ENCODE measurements around the gene ABCA13. TPM values are rescaled to one million over a fixed set of nuclear protein-coding genes. Genes with fewer than 3 reads are reported as not detected.
A peak's percentile ranks its signal among the peaks of the same experiment; 100 is the strongest.

ABCA13 gene
- total and polyA plus RNA-seq, 3 experiments from 2014 or later: not detected

GRCh38 chr7:48446721-48447120 lies 275.5 kb downstream of the ABCA13 start:
- Histone ChIP-seq H3K36me3 (ENCODE audit: insufficient read depth, low read length) (no peaks in the 10 kb centered on the region), H3K4me1 (ENCODE audit: insufficient read depth, low read length) (no peaks in the 10 kb centered on the region), H3K27ac (ENCODE audit: low read depth, low read length) (no peak overlapping the region), H3K27me3 (ENCODE audit: insufficient read depth, low read length, poor library complexity, severe bottlenecking) (no peaks in the 10 kb centered on the region), H3K4me3 (ENCODE audit: low read length) (no peak overlapping the region), H3K9me3 (ENCODE audit: low read length) (no peaks in the 10 kb centered on the region)
- H3K4me3 Mint-ChIP-seq: no peak overlapping the region
- peaks cover 0 to 4% (median 0%) of the 10 kb centered on the region in 3 donors for H3K4me1 Mint-ChIP-seq
- H3K36me3 Mint-ChIP-seq: no peaks in the 10 kb centered on the region
- POLR2A ChIA-PET: no interaction called here
- H3K27ac Mint-ChIP-seq: no peak overlapping the region
- no peaks in the 10 kb centered on the region for H3K27me3 Mint-ChIP-seq
- peaks cover 9 to 23% (median 11%) of the 10 kb centered on the region in 5 donors for H3K9me3 Mint-ChIP-seq
- no peak for DNase-seq
- CTCF ChIA-PET: no interaction called here

- POLR2A ChIA-PET: no interaction called here
- CTCF ChIA-PET: no interaction called here
- no peaks in the 10 kb centered on the region for H3K4me1 Mint-ChIP-seq
- H3K4me1 ChIP-seq (ENCODE audit: insufficient read depth, low read length): no peaks in the 10 kb centered on the region
- H3K27me3 Mint-ChIP-seq: peaks cover 0 to 1% of the 10 kb centered on the region in 2 donors
- no peaks in the 10 kb centered on the region for H3K36me3 ChIP-seq (ENCODE audit: insufficient read depth, low read length)
- H3K36me3 Mint-ChIP-seq: no peaks in the 10 kb centered on the region
- H3K4me3 ChIP-seq (ENCODE audit: low read length): no peak overlapping the region
- peaks cover 0 to 2% (median 0%) of the 10 kb centered on the region in 5 donors for H3K9me3 Mint-ChIP-seq
- no peak overlapping the region for H3K27ac ChIP-seq (ENCODE audit: low read depth, low read length)
- DNase-seq: no peak
- no peaks in the 10 kb centered on the region for H3K27me3 ChIP-seq (ENCODE audit: insufficient read depth, low read length, poor library complexity, severe bottlenecking)
- H3K27ac Mint-ChIP-seq: no peak overlapping the region
- no peaks in the 10 kb centered on the region for H3K9me3 ChIP-seq (ENCODE audit: low read length)
- no peak overlapping the region for H3K4me3 Mint-ChIP-seq
Observed at GRCh38 chr7:48452218-48452617, 281.0 kb downstream of the ABCA13 start.

GRCh38 chr7:48454750-48455192 lies 283.5 kb downstream of the ABCA13 start:
- DNase-seq: no peak
- Mint-ChIP-seq H3K4me3 (no peak overlapping the region), H3K27ac (no peak overlapping the region), H3K36me3 (no peaks in the 10 kb centered on the region), H3K27me3 (peaks cover 0 to 1% of the 10 kb centered on the region in 2 donors), H3K9me3 (peaks cover 0 to 2% (median 0%) of the 10 kb centered on the region in 5 donors), H3K4me1 (no peaks in the 10 kb centered on the region)
- Histone ChIP-seq H3K36me3 (ENCODE audit: insufficient read depth, low read length) (no peaks in the 10 kb centered on the region), H3K4me1 (ENCODE audit: insufficient read depth, low read length) (no peaks in the 10 kb centered on the region), H3K27me3 (ENCODE audit: insufficient read depth, low read length, poor library complexity, severe bottlenecking) (no peaks in the 10 kb centered on the region), H3K4me3 (ENCODE audit: low read length) (no peak overlapping the region), H3K27ac (ENCODE audit: low read depth, low read length) (no peak overlapping the region), H3K9me3 (ENCODE audit: low read length) (no peaks in the 10 kb centered on the region)
- ChIA-PET CTCF (no interaction called here), POLR2A (no interaction called here)

- no peaks in the 10 kb centered on the region for H3K4me1 ChIP-seq (ENCODE audit: insufficient read depth, low read length)
- POLR2A ChIA-PET: no interaction called here
- peaks cover 0 to 1% of the 10 kb centered on the region in 2 donors for H3K27me3 Mint-ChIP-seq
- CTCF ChIA-PET: no interaction called here
- no peaks in the 10 kb centered on the region for H3K9me3 ChIP-seq (ENCODE audit: low read length)
- no peaks in the 10 kb centered on the region for H3K27me3 ChIP-seq (ENCODE audit: insufficient read depth, low read length, poor library complexity, severe bottlenecking)
- H3K36me3 ChIP-seq (ENCODE audit: insufficient read depth, low read length): no peaks in the 10 kb centered on the region
- H3K4me1 Mint-ChIP-seq: no peaks in the 10 kb centered on the region
- no peak overlapping the region for H3K27ac ChIP-seq (ENCODE audit: low read depth, low read length)
- H3K9me3 Mint-ChIP-seq: peaks cover 0 to 2% (median 0%) of the 10 kb centered on the region in 5 donors
- no peak overlapping the region for H3K27ac Mint-ChIP-seq
- H3K36me3 Mint-ChIP-seq: no peaks in the 10 kb centered on the region
- DNase-seq: no peak
- no peak overlapping the region for H3K4me3 Mint-ChIP-seq
- no peak overlapping the region for H3K4me3 ChIP-seq (ENCODE audit: low read length)
Observed at GRCh38 chr7:48455363-48455762, 284.1 kb downstream of the ABCA13 start.

GRCh38 chr7:48458701-48459524 lies 287.7 kb downstream of the ABCA13 start:
- H3K27ac Mint-ChIP-seq: no peak overlapping the region
- no peaks in the 10 kb centered on the region for H3K4me1 Mint-ChIP-seq
- Histone ChIP-seq H3K36me3 (ENCODE audit: insufficient read depth, low read length) (no peaks in the 10 kb centered on the region), H3K4me1 (ENCODE audit: insufficient read depth, low read length) (no peaks in the 10 kb centered on the region), H3K9me3 (ENCODE audit: low read length) (no peaks in the 10 kb centered on the region), H3K27me3 (ENCODE audit: insufficient read depth, low read length, poor library complexity, severe bottlenecking) (no peaks in the 10 kb centered on the region), H3K4me3 (ENCODE audit: low read length) (no peak overlapping the region), H3K27ac (ENCODE audit: low read depth, low read length) (no peak overlapping the region)
- POLR2A ChIA-PET: no interaction called here
- CTCF ChIA-PET: no interaction called here
- H3K36me3 Mint-ChIP-seq: no peaks in the 10 kb centered on the region
- DNase-seq: no peak
- H3K4me3 Mint-ChIP-seq: no peak overlapping the region
- H3K9me3 Mint-ChIP-seq: peaks cover 0 to 6% (median 0%) of the 10 kb centered on the region in 5 donors
- no peaks in the 10 kb centered on the region for H3K27me3 Mint-ChIP-seq

GRCh38 chr7:48466713-48467112 lies 295.5 kb downstream of the ABCA13 start:
- H3K27ac ChIP-seq (ENCODE audit: low read depth, low read length): no peak overlapping the region
- no peak overlapping the region for H3K4me3 ChIP-seq (ENCODE audit: low read length)
- no peaks in the 10 kb centered on the region for H3K36me3 ChIP-seq (ENCODE audit: insufficient read depth, low read length)
- Mint-ChIP-seq H3K27me3 (no peaks in the 10 kb centered on the region), H3K36me3 (no peaks in the 10 kb centered on the region), H3K4me3 (no peak overlapping the region), H3K4me1 (no peaks in the 10 kb centered on the region), H3K9me3 (peaks cover 0 to 5% (median 1%) of the 10 kb centered on the region in 5 donors), H3K27ac (no peak overlapping the region)
- H3K27me3 ChIP-seq (ENCODE audit: insufficient read depth, low read length, poor library complexity, severe bottlenecking): no peaks in the 10 kb centered on the region
- no peaks in the 10 kb centered on the region for H3K4me1 ChIP-seq (ENCODE audit: insufficient read depth, low read length)
- H3K9me3 ChIP-seq (ENCODE audit: low read length): no peaks in the 10 kb centered on the region
- POLR2A ChIA-PET: no interaction called here
- no peak for DNase-seq
- CTCF ChIA-PET: no interaction called here

GRCh38 chr7:48471196-48471595 lies 299.9 kb downstream of the ABCA13 start:
- no peaks in the 10 kb centered on the region for H3K36me3 Mint-ChIP-seq
- H3K4me1 Mint-ChIP-seq: no peaks in the 10 kb centered on the region
- Histone ChIP-seq H3K27me3 (ENCODE audit: insufficient read depth, low read length, poor library complexity, severe bottlenecking) (no peaks in the 10 kb centered on the region), H3K4me1 (ENCODE audit: insufficient read depth, low read length) (no peaks in the 10 kb centered on the region), H3K36me3 (ENCODE audit: insufficient read depth, low read length) (no peaks in the 10 kb centered on the region), H3K9me3 (ENCODE audit: low read length) (no peaks in the 10 kb centered on the region), H3K4me3 (ENCODE audit: low read length) (no peak overlapping the region), H3K27ac (ENCODE audit: low read depth, low read length) (no peak overlapping the region)
- peak overlapping the region in 1 of 8 donors; percentile 3 for H3K27ac Mint-ChIP-seq
- POLR2A ChIA-PET: no interaction called here
- no peak for DNase-seq
- CTCF ChIA-PET: no interaction called here
- no peak overlapping the region for H3K4me3 Mint-ChIP-seq
- H3K9me3 Mint-ChIP-seq: peaks cover 0 to 3% (median 3%) of the 10 kb centered on the region in 5 donors
- no peaks in the 10 kb centered on the region for H3K27me3 Mint-ChIP-seq

- H3K27ac Mint-ChIP-seq: no peak overlapping the region
- Histone ChIP-seq H3K27ac (ENCODE audit: low read depth, low read length) (no peak overlapping the region), H3K4me1 (ENCODE audit: insufficient read depth, low read length) (no peaks in the 10 kb centered on the region), H3K27me3 (ENCODE audit: insufficient read depth, low read length, poor library complexity, severe bottlenecking) (no peaks in the 10 kb centered on the region), H3K9me3 (ENCODE audit: low read length) (no peaks in the 10 kb centered on the region), H3K36me3 (ENCODE audit: insufficient read depth, low read length) (no peaks in the 10 kb centered on the region), H3K4me3 (ENCODE audit: low read length) (no peak overlapping the region)
- peaks cover 0 to 8% (median 3%) of the 10 kb centered on the region in 5 donors for H3K9me3 Mint-ChIP-seq
- no peaks in the 10 kb centered on the region for H3K36me3 Mint-ChIP-seq
- no peak overlapping the region for H3K4me3 Mint-ChIP-seq
- ChIA-PET CTCF (no interaction called here), POLR2A (no interaction called here)
- DNase-seq: no peak
- H3K4me1 Mint-ChIP-seq: no peaks in the 10 kb centered on the region
- no peaks in the 10 kb centered on the region for H3K27me3 Mint-ChIP-seq
Observed at GRCh38 chr7:48472640-48473039, 301.4 kb downstream of the ABCA13 start.

Data from CD8-positive, alpha-beta memory T cell (primary cell).